CD14-positive monocyte (primary cell): Measurements from ENCODE around the gene OSBPL6. TPM values are rescaled to one million over a fixed set of nuclear protein-coding genes. Genes with fewer than 3 reads are reported as not detected.

Experiments used
- DNase-seq, 3 donors: peaks; one replicate each; pipeline ENCODE4 v3.0.0-alpha.2; 2011 to 2022
- H2AFZ ChIP-seq: 2 replicates; pipeline ENCODE4 v1.6.0; 2012; ENCODE audit warnings: mild to moderate bottlenecking, low read depth, low read length, inconsistent platforms; ENCODE audit not compliant: insufficient read depth, poor library complexity, severe bottlenecking
- H3K27ac ChIP-seq, 2 donors: 1 replicate in 1 of 2; 2 replicates in 1 of 2; pipeline ENCODE4 v1.5.1; 2012 to 2013; ENCODE audit warnings: low read length in 2 of 2, control low read depth in 1 of 2, inconsistent platforms in 1 of 2, low read depth in 1 of 2, mild to moderate bottlenecking in 1 of 2
- H3K27me3 ChIP-seq, 2 donors: one replicate each; pipeline versions ENCODE4 v1.6.0 to v1.6.1; 2011 to 2013; ENCODE audit warnings: low read length in 2 of 2; ENCODE audit not compliant: control insufficient read depth in 2 of 2, insufficient read depth in 2 of 2
- H3K36me3 ChIP-seq, 2 donors: replicated peaks in 1 of 2; 1 replicate in 1 of 2; 2 replicates in 1 of 2; pipeline versions ENCODE4 v1.5.1 to v1.6.1; 2012 to 2013; ENCODE audit warnings: low read length in 2 of 2, control low read depth in 1 of 2, inconsistent platforms in 1 of 2, mild to moderate bottlenecking in 1 of 2; ENCODE audit not compliant: insufficient read depth in 2 of 2, control insufficient read depth in 1 of 2
- H3K4me1 ChIP-seq, 2 donors: 1 replicate in 1 of 2; 2 replicates in 1 of 2; pipeline versions ENCODE4 v1.5.1 to v1.6.1; 2012 to 2013; ENCODE audit warnings: low read length in 2 of 2, control low read depth in 1 of 2, inconsistent platforms in 1 of 2, mild to moderate bottlenecking in 1 of 2, moderate library complexity in 1 of 2; ENCODE audit not compliant: insufficient read depth in 2 of 2, control insufficient read depth in 1 of 2
- H3K4me2 ChIP-seq: replicated peaks from 2 replicates; pipeline ENCODE3; 2012; ENCODE audit warnings: low read length, moderate library complexity, mild to moderate bottlenecking; ENCODE audit not compliant: poor library complexity, severe bottlenecking; ENCODE audit errors: extremely low read depth
- H3K4me3 ChIP-seq, 3 experiments: fragments of 200-600 bp in 1 of 3; sonication (generic) in 1 of 3; replicated peaks in 1 of 3; 1 replicate in 2 of 3; 2 replicates in 1 of 3; pipeline ENCODE4 v1.5.1; 2011 to 2013; ENCODE audit warnings: low read length in 3 of 3, mild to moderate bottlenecking in 3 of 3, control low read depth in 2 of 3, low read depth in 2 of 3, inconsistent platforms in 1 of 3, moderate library complexity in 1 of 3
- H3K79me2 ChIP-seq: 2 replicates; pipeline ENCODE4 v1.6.0; 2012; ENCODE audit warnings: mild to moderate bottlenecking, control low read depth, inconsistent platforms, low read length, moderate library complexity; ENCODE audit not compliant: insufficient read depth
- H3K9ac ChIP-seq: 2 replicates; pipeline ENCODE4 v1.6.0; 2017; ENCODE audit warnings: low read length, mild to moderate bottlenecking; ENCODE audit not compliant: insufficient read depth, poor library complexity, severe bottlenecking
- H3K9me3 ChIP-seq, 2 donors: replicated peaks in 1 of 2; 1 replicate in 1 of 2; 2 replicates in 1 of 2; pipeline versions ENCODE4 v1.5.1 to v1.6.1; 2012 to 2013; ENCODE audit warnings: low read length in 2 of 2, control low read depth in 1 of 2; ENCODE audit not compliant: control insufficient read depth in 1 of 2, insufficient read depth in 1 of 2
- H4K20me1 ChIP-seq: 2 replicates; pipeline ENCODE4 v1.6.0; 2012; ENCODE audit warnings: mild to moderate bottlenecking, low read length, control low read depth, moderate library complexity; ENCODE audit not compliant: insufficient read depth
- H3K27ac Mint-ChIP-seq, 7 donors: one replicate each; pipeline ENCODE4 v1.8.0; 2020; ENCODE audit warnings: mild to moderate bottlenecking in 7 of 7, mixed read lengths in 7 of 7, moderate library complexity in 6 of 7, inconsistent platforms in 2 of 7
- H3K27me3 Mint-ChIP-seq, 3 donors: one replicate each; pipeline ENCODE4 v1.8.0; 2021 to 2022; ENCODE audit warnings: low read depth in 3 of 3, mild to moderate bottlenecking in 3 of 3, mixed read lengths in 3 of 3, moderate library complexity in 3 of 3, inconsistent platforms in 1 of 3
- H3K36me3 Mint-ChIP-seq, 2 donors: one replicate each; pipeline ENCODE4 v1.8.0; 2020; ENCODE audit warnings: mixed read lengths in 2 of 2, inconsistent platforms in 1 of 2, mild to moderate bottlenecking in 1 of 2
- H3K4me1 Mint-ChIP-seq: one replicate; pipeline ENCODE4 v1.8.0; 2020; ENCODE audit warnings: mild to moderate bottlenecking, mixed read lengths
- H3K4me3 Mint-ChIP-seq, 2 donors: one replicate each; pipeline ENCODE4 v1.8.0; 2020; ENCODE audit warnings: mild to moderate bottlenecking in 2 of 2, mixed read lengths in 2 of 2, moderate library complexity in 1 of 2
- H3K9me3 Mint-ChIP-seq, 7 donors: one replicate each; pipeline ENCODE4 v1.8.0; 2020 to 2022; ENCODE audit warnings: mixed read lengths in 7 of 7, mild to moderate bottlenecking in 6 of 7, moderate library complexity in 6 of 7, inconsistent platforms in 2 of 7
- WGBS: methylation state at CpG from one replicate; pipeline ENCODE4 v1.1.5; 2013; ENCODE audit warnings: missing lambda C conversion rate; ENCODE audit not compliant: insufficient coverage; 5-methylcytosine and 5-hydroxymethylcytosine counted together
- intact Hi-C, 2 donors: fragments of 100-400 bp; cut with micrococcal nuclease; formaldehyde crosslinking; loops; one replicate each; pipeline versions ENCODE4 v1.15.0 to v1.15.1; 2023
- polyA plus RNA-seq, 3 donors: library from polyadenylated mRNA; depleted of rRNA in 1 of 3; unstranded in 2 of 3; stranded (reverse) in 1 of 3; fragments of 300-500 nt in 2 of 3; fragments of >200 nt in 1 of 3; fragmentation: Illumina TruSeq in 2 of 3; gene quantifications; 1 replicate in 2 of 3; 2 replicates in 1 of 3; pipeline ENCODE4 v1.2.3, GENCODE V29; 2012 to 2021
- TF ChIP-seq, protein P1 (sequence below): fragments of 200-600 bp; IDR thresholded peaks from one replicate; pipeline ENCODE4 v1.8.0; 2022; ENCODE audit warnings: antibody characterized with exemption, mild to moderate bottlenecking

OSBPL6 gene
- polyA plus RNA-seq, 3 donors: not detected

DNA sequence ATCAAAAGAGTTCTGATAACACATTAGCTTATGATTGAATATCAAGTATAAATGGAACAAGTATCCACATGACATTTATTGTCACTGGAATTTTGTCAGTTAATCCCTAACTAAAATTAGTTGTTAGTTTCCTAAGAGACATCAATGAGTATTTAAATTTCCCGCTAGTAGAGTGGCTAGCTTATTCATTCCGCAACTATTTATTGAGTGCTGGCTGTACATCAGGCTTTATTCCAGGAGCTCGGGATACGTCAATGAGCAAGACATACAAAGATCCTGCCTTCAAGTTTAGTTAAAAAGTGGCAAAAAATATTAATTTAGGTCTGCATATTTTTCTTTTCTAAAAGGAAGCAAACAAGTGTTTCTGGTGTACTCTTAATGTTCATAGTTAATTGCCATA is 197.4 kb downstream of the OSBPL6 start:
- no CpG with 5 or more reads among the region's 4 CpGs for WGBS
- intact Hi-C loops: no loop called here
- no peaks in the 10 kb centered on the region for H3K36me3 ChIP-seq

DNA sequence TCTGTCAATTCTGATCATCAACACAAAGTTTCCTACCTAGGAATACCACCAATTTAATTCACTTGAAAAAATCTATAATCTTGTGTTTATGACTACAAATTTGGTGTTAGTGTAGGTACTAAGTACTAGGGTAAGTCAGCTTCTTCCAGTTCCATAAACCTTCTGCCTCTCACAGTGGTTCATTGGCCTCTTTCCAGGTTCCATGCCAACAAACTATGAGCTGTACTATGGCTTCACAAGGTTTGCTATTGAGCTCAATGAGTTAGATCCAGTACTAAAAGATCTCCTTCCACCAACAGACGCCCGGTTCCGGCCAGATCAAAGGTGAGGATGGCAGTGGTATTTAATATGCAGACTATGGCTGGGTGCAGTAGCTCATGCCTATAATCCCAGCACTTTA is 197.9 kb downstream of the OSBPL6 start:
- Mint-ChIP-seq H3K36me3 (no peaks in the 10 kb centered on the region), H3K9me3 (peaks cover 0 to 2% (median 0%) of the 10 kb centered on the region in 7 donors), H3K27ac (no peak overlapping the region), H3K27me3 (peaks cover 1 to 7% (median 3%) of the 10 kb centered on the region in 3 donors), H3K4me1 (peaks cover 2% of the 10 kb centered on the region), H3K4me3 (no peak overlapping the region)
- no CpG with 5 or more reads among the region's 3 CpGs for WGBS
- Histone ChIP-seq H3K9ac (no peak overlapping the region), H3K4me2 (no peak overlapping the region), H3K79me2 (no peaks in the 10 kb centered on the region), H3K27ac (no peak overlapping the region), H3K4me3 (no peak overlapping the region), H3K9me3 (no peaks in the 10 kb centered on the region), H4K20me1 (no peaks in the 10 kb centered on the region), H2AFZ (no peak overlapping the region), H3K4me1 (no peaks in the 10 kb centered on the region), H3K36me3 (no peaks in the 10 kb centered on the region), H3K27me3 (no peaks in the 10 kb centered on the region)
- intact Hi-C loops: no loop called here
- no peak for DNase-seq
- TF ChIP-seq, protein P1, sequence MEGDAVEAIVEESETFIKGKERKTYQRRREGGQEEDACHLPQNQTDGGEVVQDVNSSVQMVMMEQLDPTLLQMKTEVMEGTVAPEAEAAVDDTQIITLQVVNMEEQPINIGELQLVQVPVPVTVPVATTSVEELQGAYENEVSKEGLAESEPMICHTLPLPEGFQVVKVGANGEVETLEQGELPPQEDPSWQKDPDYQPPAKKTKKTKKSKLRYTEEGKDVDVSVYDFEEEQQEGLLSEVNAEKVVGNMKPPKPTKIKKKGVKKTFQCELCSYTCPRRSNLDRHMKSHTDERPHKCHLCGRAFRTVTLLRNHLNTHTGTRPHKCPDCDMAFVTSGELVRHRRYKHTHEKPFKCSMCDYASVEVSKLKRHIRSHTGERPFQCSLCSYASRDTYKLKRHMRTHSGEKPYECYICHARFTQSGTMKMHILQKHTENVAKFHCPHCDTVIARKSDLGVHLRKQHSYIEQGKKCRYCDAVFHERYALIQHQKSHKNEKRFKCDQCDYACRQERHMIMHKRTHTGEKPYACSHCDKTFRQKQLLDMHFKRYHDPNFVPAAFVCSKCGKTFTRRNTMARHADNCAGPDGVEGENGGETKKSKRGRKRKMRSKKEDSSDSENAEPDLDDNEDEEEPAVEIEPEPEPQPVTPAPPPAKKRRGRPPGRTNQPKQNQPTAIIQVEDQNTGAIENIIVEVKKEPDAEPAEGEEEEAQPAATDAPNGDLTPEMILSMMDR: no peak

More for the DNA sequence above, 197.4 kb downstream of the OSBPL6 start:
- H3K4me3 ChIP-seq: no peak overlapping the region
- H3K9me3 ChIP-seq: no peaks in the 10 kb centered on the region
- Mint-ChIP-seq H3K27me3 (peaks cover 1 to 7% (median 3%) of the 10 kb centered on the region in 3 donors), H3K36me3 (no peaks in the 10 kb centered on the region), H3K27ac (no peak overlapping the region), H3K4me1 (peaks cover 3% of the 10 kb centered on the region), H3K9me3 (peaks cover 0 to 2% (median 0%) of the 10 kb centered on the region in 7 donors), H3K4me3 (no peak overlapping the region)
- H3K27ac ChIP-seq: no peak overlapping the region
- H3K9ac ChIP-seq: no peak overlapping the region
- TF ChIP-seq, protein P1: no peak
- H2AFZ ChIP-seq: no peak overlapping the region
- no peak overlapping the region for H3K4me2 ChIP-seq
- no peaks in the 10 kb centered on the region for H3K27me3 ChIP-seq
- H3K4me1 ChIP-seq: no peaks in the 10 kb centered on the region
- no peak for DNase-seq
- no peaks in the 10 kb centered on the region for H4K20me1 ChIP-seq
- H3K79me2 ChIP-seq: no peaks in the 10 kb centered on the region
